ENCODE results near the gene STARD5.

Gene STARD5

GRCh38 chr15:81343371-81343770 lies 19.4 kb upstream of the STARD5 start:
- Histone ChIP-seq H3K4me3 (ENCODE audit: low read length) (no peak overlapping the region), H3K79me2 (ENCODE audit: control insufficient read depth, low read length) (no peaks in the 10 kb centered on the region), H3K9me3 (ENCODE audit: control insufficient read depth, insufficient read depth, low read length) (no peaks in the 10 kb centered on the region), H3K27ac (ENCODE audit: low read depth, low read length) (no peak overlapping the region), H3K27me3 (ENCODE audit: control insufficient read depth, low read length) (peaks cover 20% of the 10 kb centered on the region), H3K4me2 (ENCODE audit: low read length) (no peak overlapping the region), H3F3A (ENCODE audit: control insufficient read depth, insufficient read depth) (no peaks in the 10 kb centered on the region), H3K9me2 (replicated peaks; ENCODE audit: control insufficient read depth, low read length) (no peaks in the 10 kb centered on the region), H3K4me1 (ENCODE audit: control insufficient read depth, low read length) (no peaks in the 10 kb centered on the region), H3K36me3 (ENCODE audit: control insufficient read depth, low read length) (no peaks in the 10 kb centered on the region), H4K20me1 (ENCODE audit: control insufficient read depth, insufficient read depth, low read depth, low read length) (no peaks in the 10 kb centered on the region)
- TF ChIP-seq EZH2phosphoT487 (IDR thresholded peaks at IDR 0.05; ENCODE audit: borderline replicate concordance, low read length) (no peak), CTCF (IDR thresholded peaks at IDR 0.05; ENCODE audit: low read depth, low read length, poor library complexity, severe bottlenecking) (no peak)

DNA sequence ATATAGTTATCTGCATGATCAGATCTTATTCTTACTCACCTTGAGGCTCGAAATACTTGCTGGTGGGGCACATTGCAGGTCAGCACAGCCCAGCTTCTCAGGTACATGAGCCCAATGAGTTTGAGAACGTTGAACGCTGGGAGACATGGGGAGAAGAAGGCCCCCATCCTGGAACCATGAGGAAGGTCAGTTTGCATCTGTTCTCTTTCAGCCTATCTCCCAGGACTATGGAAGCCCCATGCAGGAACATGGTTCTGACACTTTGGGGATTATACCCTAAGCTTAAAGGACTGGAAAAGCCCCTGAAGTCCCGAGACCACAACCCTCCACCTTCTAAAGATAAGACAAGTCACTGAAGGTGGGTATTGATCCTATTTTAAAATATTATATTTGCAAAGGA lies 17.4 kb upstream of the STARD5 start:
- H4K20me1 ChIP-seq (ENCODE audit: control insufficient read depth, insufficient read depth, low read depth, low read length): no peaks in the 10 kb centered on the region
- no peaks in the 10 kb centered on the region for H3K79me2 ChIP-seq (ENCODE audit: control insufficient read depth, low read length)
- peaks cover 5% of the 10 kb centered on the region; the same call in 1 of the 2 replicates for H3K4me1 ChIP-seq (ENCODE audit: control insufficient read depth, low read length)
- no peaks in the 10 kb centered on the region for H3K9me3 ChIP-seq (ENCODE audit: control insufficient read depth, insufficient read depth, low read length)
- H3K4me2 ChIP-seq (ENCODE audit: low read length): no peak overlapping the region
- no peaks in the 10 kb centered on the region for H3F3A ChIP-seq (ENCODE audit: control insufficient read depth, insufficient read depth)
- no peaks in the 10 kb centered on the region for H3K9me2 ChIP-seq (replicated peaks; ENCODE audit: control insufficient read depth, low read length)
- H3K36me3 ChIP-seq (ENCODE audit: control insufficient read depth, low read length): no peaks in the 10 kb centered on the region
- no peak overlapping the region for H3K4me3 ChIP-seq (ENCODE audit: low read length)
- TF ChIP-seq EZH2phosphoT487 (IDR thresholded peaks at IDR 0.05; ENCODE audit: borderline replicate concordance, low read length): no peak
- no peak for TF ChIP-seq CTCF (IDR thresholded peaks at IDR 0.05; ENCODE audit: low read depth, low read length, poor library complexity, severe bottlenecking)
- H3K27ac ChIP-seq (ENCODE audit: low read depth, low read length): no peak overlapping the region
- peaks cover 15% of the 10 kb centered on the region for H3K27me3 ChIP-seq (ENCODE audit: control insufficient read depth, low read length)

DNA sequence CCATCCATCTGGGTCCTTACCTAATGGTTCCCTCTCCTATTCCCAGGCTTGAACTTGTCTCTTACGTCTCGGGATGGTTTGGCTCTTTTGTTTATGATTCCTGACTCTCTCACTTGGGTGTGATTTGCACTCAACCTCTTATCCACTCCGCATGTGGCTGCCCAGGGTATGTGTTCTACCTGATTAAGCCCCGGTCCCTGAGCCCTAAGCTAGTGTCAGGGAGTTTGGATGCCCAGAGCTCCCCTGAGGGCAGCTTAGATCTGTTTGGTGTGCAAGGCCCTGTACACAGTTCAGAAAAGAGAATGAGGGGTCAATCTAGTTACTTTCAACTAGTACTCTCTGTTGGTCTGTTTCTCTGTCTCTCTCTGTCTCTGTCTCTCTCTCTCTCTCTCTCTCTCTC lies 15.9 kb upstream of the STARD5 start:
- Histone ChIP-seq H3K4me3 (ENCODE audit: low read length) (no peak overlapping the region), H3K27me3 (ENCODE audit: control insufficient read depth, low read length) (peaks cover 15% of the 10 kb centered on the region)

More for the DNA sequence above, 15.9 kb upstream of the STARD5 start:
- H3K9me2 ChIP-seq (replicated peaks; ENCODE audit: control insufficient read depth, low read length): no peaks in the 10 kb centered on the region
- no peaks in the 10 kb centered on the region for H4K20me1 ChIP-seq (ENCODE audit: control insufficient read depth, insufficient read depth, low read depth, low read length)
- no peaks in the 10 kb centered on the region for H3K79me2 ChIP-seq (ENCODE audit: control insufficient read depth, low read length)
- no peaks in the 10 kb centered on the region for H3K36me3 ChIP-seq (ENCODE audit: control insufficient read depth, low read length)
- TF ChIP-seq EZH2phosphoT487 (IDR thresholded peaks at IDR 0.05; ENCODE audit: borderline replicate concordance, low read length) (no peak), CTCF (IDR thresholded peaks at IDR 0.05; ENCODE audit: low read depth, low read length, poor library complexity, severe bottlenecking) (no peak)
- no peak overlapping the region for H3K27ac ChIP-seq (ENCODE audit: low read depth, low read length)
- no peak overlapping the region for H3K4me2 ChIP-seq (ENCODE audit: low read length)
- H3F3A ChIP-seq (ENCODE audit: control insufficient read depth, insufficient read depth): no peaks in the 10 kb centered on the region
- peaks cover 5% of the 10 kb centered on the region; the same call in 1 of the 2 replicates for H3K4me1 ChIP-seq (ENCODE audit: control insufficient read depth, low read length)
- H3K9me3 ChIP-seq (ENCODE audit: control insufficient read depth, insufficient read depth, low read length): no peaks in the 10 kb centered on the region

Data from DOHH2 (cell line).